ENCODE results near the gene NFKBIZ. TPM values are rescaled to one million over a fixed set of nuclear protein-coding genes. Genes with fewer than 3 reads are reported as not detected.
A peak's percentile ranks its signal among the peaks of the same experiment; 100 is the strongest.
"Not testable (repeated sequence)": the region's sequence is repeated elsewhere in the genome, so short reads cannot be mapped to it uniquely, and the experiment has no call there.

NFKBIZ gene
- polyA plus RNA-seq, 1 of the 3 experiments (the other 2 are of a cell fraction), result 59.9 TPM

GRCh38 chr3:101902041-101902440, 52.7 kb downstream of the NFKBIZ start (continued):
- peak; percentile 94 for TF ChIP-seq PBX3 (IDR thresholded peaks at IDR 0.05)
- no peak for TF ChIP-seq CHD2 (IDR thresholded peaks at IDR 0.05; ENCODE audit: low read length, partially characterized antibody)
- TF ChIP-seq MEF2A (IDR thresholded peaks at IDR 0.05; ENCODE audit: borderline replicate concordance, low read depth), result no peak

- peaks cover 25% of the 10 kb centered on the region for H3F3A ChIP-seq (replicated peaks; ENCODE audit: insufficient read depth)
- no peaks in the 10 kb centered on the region for H3K9me3 ChIP-seq
- no peaks in the 10 kb centered on the region for H4K20me1 ChIP-seq (ENCODE audit: insufficient read depth)
- POLR2A ChIA-PET, result no interaction called here
- no peak overlapping the region for H3K4me3 ChIP-seq (ENCODE audit: low read depth in 2 of 2, low read length in 1 of 2)
- peaks cover 0 to 16% of the 10 kb centered on the region in 2 experiments; a peak in 2 of 4 replicates for H3K4me1 ChIP-seq (ENCODE audit: control insufficient read depth in 1 of 2, insufficient read depth in 2 of 2, low read depth in 1 of 2, low read length in 1 of 2)
- no peak overlapping the region for H2AFZ ChIP-seq (ENCODE audit: low read depth)
- H3K27me3 ChIP-seq (ENCODE audit: insufficient read depth), result no peaks in the 10 kb centered on the region
- no peak for TF ChIP-seq FOSL2 (IDR thresholded peaks at IDR 0.05; ENCODE audit: borderline replicate concordance, low read depth)
- no peak for TF ChIP-seq RFX5 (IDR thresholded peaks at IDR 0.05; ENCODE audit: low read length)
- TF ChIP-seq GATA2 (CRISPR knock-in tag; IDR thresholded peaks at IDR 0.05), result no peak
- no peak for TF ChIP-seq CTCF (IDR thresholded peaks at IDR 0.05)
- TF ChIP-seq ZBTB33 (IDR thresholded peaks at IDR 0.05; ENCODE audit: borderline replicate concordance, low read depth), result no peak
- TF ChIP-seq TAF1 (IDR thresholded peaks at IDR 0.05; ENCODE audit: borderline replicate concordance, low read depth, low read length), result no peak
- TF ChIP-seq MEF2A (IDR thresholded peaks at IDR 0.05; ENCODE audit: borderline replicate concordance, low read depth), result no peak
- no peak for TF ChIP-seq USF2 (IDR thresholded peaks at IDR 0.05; ENCODE audit: borderline replicate concordance, low read depth, low read length)
- no peak for TF ChIP-seq ELF1 (IDR thresholded peaks at IDR 0.05)
- H3K36me3 ChIP-seq (replicated peaks in 1 of 2; ENCODE audit: control insufficient read depth in 1 of 2, insufficient read depth in 2 of 2, low read length in 1 of 2), result no peaks in the 10 kb centered on the region
- no peak overlapping the region for H3K9ac ChIP-seq
- DNase-seq, result no peak
- no peaks in the 10 kb centered on the region for H3K79me2 ChIP-seq (ENCODE audit: insufficient read depth)
- WGBS (ENCODE audit: low lambda C conversion rate), result 69% methylated on average over 3 of the region's 3 CpGs
- no peak overlapping the region for H3K4me2 ChIP-seq
- H3K27ac ChIP-seq (ENCODE audit: low read depth in 2 of 2, low read length in 1 of 2), result no peak overlapping the region
- H3K9me2 ChIP-seq, result no peaks in the 10 kb centered on the region
- CTCF ChIA-PET, result no interaction called here
These were observed 54.1 kb downstream of the NFKBIZ start for GRCh38 chr3:101903451-101903871.

- H3K27ac ChIP-seq (ENCODE audit: low read depth in 2 of 2, low read length in 1 of 2); DNase-seq; H2AFZ ChIP-seq (ENCODE audit: low read depth); CTCF ChIA-PET; H3K9me2 ChIP-seq; H3K27me3 ChIP-seq (ENCODE audit: insufficient read depth); H4K20me1 ChIP-seq (ENCODE audit: insufficient read depth); H3K36me3 ChIP-seq (replicated peaks in 1 of 2; ENCODE audit: control insufficient read depth in 1 of 2, insufficient read depth in 2 of 2, low read length in 1 of 2); H3K79me2 ChIP-seq (ENCODE audit: insufficient read depth); H3K4me3 ChIP-seq (ENCODE audit: low read depth in 2 of 2, low read length in 1 of 2); H3K9ac ChIP-seq; H3K9me3 ChIP-seq; H3K4me2 ChIP-seq; POLR2A ChIA-PET: not testable (repeated sequence)
- peaks cover 0 to 16% of the 10 kb centered on the region in 2 experiments; a peak in 2 of 4 replicates for H3K4me1 ChIP-seq (ENCODE audit: control insufficient read depth in 1 of 2, insufficient read depth in 2 of 2, low read depth in 1 of 2, low read length in 1 of 2)
- H3F3A ChIP-seq (replicated peaks; ENCODE audit: insufficient read depth), result peaks cover 22% of the 10 kb centered on the region
- WGBS (ENCODE audit: low lambda C conversion rate), result 26% methylated on average over 1 of the region's 1 CpG
These were observed 56.3 kb downstream of the NFKBIZ start for GRCh38 chr3:101905573-101905972.

All from SK-N-SH (cell line).